HepG2 (cell line): ENCODE results near the gene KLF3. TPM values are rescaled to one million over a fixed set of nuclear protein-coding genes. Genes with fewer than 3 reads are reported as not detected.
A peak's percentile ranks its signal among the peaks of the same experiment; 100 is the strongest.

Source experiments
- ATAC-seq: fragments of 200-7000 bp; cut with Tn5 transposase; 3 replicates; pipeline ENCODE4 v1.9.1; 2020; ENCODE audit warnings: mild to moderate bottlenecking, moderate library complexity
- BruUV-seq: library from RNA; stranded (reverse); fragments of 400-500 nt; replicated peaks from 2 replicates; lab custom pipeline; 2021; lab: Mats Ljungman, UMichigan
- CTCF ChIA-PET: fragments of 300-600 bp; formaldehyde crosslinking; extraction: SDS; loops from one replicate; lab custom pipeline; 2021; ENCODE audit warnings: low total read pairs, inconsistent platforms, low intra/inter-chr PET ratio; lab: Yijun Ruan, JAX
- POLR2A ChIA-PET: fragments of 350-600 bp; sonication (Branson Sonifier 250); formaldehyde crosslinking; loops from one replicate; lab custom pipeline; 2020; ENCODE audit warnings: antibody characterized with exemption, inconsistent platforms; lab: Yijun Ruan, JAX
- DNase-seq: peaks from one replicate; pipeline ENCODE4 v3.0.0-alpha.2; 2015; ENCODE audit warnings: low spot score
- FAIRE-seq: peaks from 3 replicates; lab custom pipeline; 2011; peaks lifted over from hg19 to GRCh38; lab: Jason Lieb, UNC
- H2AFZ ChIP-seq: one replicate; pipeline ENCODE4 v1.6.1; 2011; ENCODE audit warnings: low read length, inconsistent platforms
- H3K27ac ChIP-seq: fragments of 300-600 bp; 3 replicates; pipeline ENCODE4 v1.8.0; 2011; ENCODE audit warnings: mixed run types, mild to moderate bottlenecking, mixed read lengths, low read length, inconsistent platforms; ENCODE audit not compliant: insufficient read depth; ENCODE audit errors: extremely low read length
- H3K27me3 ChIP-seq, 2 experiments: fragments of 200-600 bp in 1 of 2; 2 replicates in 1 of 2; 3 replicates in 1 of 2; pipeline versions ENCODE4 v1.6.0 to v1.8.0; 2011; ENCODE audit warnings: low read length in 2 of 2, mild to moderate bottlenecking in 2 of 2, moderate library complexity in 2 of 2, inconsistent platforms in 1 of 2; ENCODE audit not compliant: insufficient read depth in 2 of 2, control insufficient read depth in 1 of 2
- H3K36me3 ChIP-seq, 2 experiments: fragments of 200-600 bp in 1 of 2; replicated peaks in 1 of 2; 2 replicates in 1 of 2; 3 replicates in 1 of 2; pipeline versions ENCODE4 v1.5.1 to v1.8.0; 2011; ENCODE audit warnings: low read length in 2 of 2, inconsistent platforms in 1 of 2; ENCODE audit not compliant: insufficient read depth in 2 of 2, control insufficient read depth in 1 of 2
- H3K4me1 ChIP-seq: 2 replicates; pipeline ENCODE4 v1.5.1; 2012; ENCODE audit warnings: low read length, inconsistent platforms; ENCODE audit not compliant: insufficient read depth
- H3K4me2 ChIP-seq: 2 replicates; pipeline ENCODE4 v1.6.0; 2011; ENCODE audit warnings: low read depth, low read length, inconsistent platforms
- H3K4me3 ChIP-seq, 3 experiments: fragments of 200-600 bp in 1 of 3; sonication (generic), shearing (Covaris generic) in 1 of 3; replicated peaks in 1 of 3; 2 replicates each; pipeline ENCODE4 v1.5.1; 2011 to 2016; ENCODE audit warnings: low read length in 3 of 3, inconsistent platforms in 2 of 3, low read depth in 2 of 3, mild to moderate bottlenecking in 2 of 3, control low read depth in 1 of 3, mixed read lengths in 1 of 3; ENCODE audit not compliant: insufficient read depth in 1 of 3
- H3K79me2 ChIP-seq: one replicate; pipeline ENCODE4 v1.6.1; 2011; ENCODE audit warnings: low read length, inconsistent platforms; ENCODE audit not compliant: insufficient read depth
- H3K9ac ChIP-seq: 2 replicates; pipeline ENCODE4 v1.6.0; 2011; ENCODE audit warnings: mild to moderate bottlenecking, low read depth, low read length, inconsistent platforms; ENCODE audit not compliant: insufficient read depth
- H3K9me3 ChIP-seq: 2 replicates; pipeline ENCODE4 v1.5.1; 2012; ENCODE audit warnings: mild to moderate bottlenecking, low read length
- H4K20me1 ChIP-seq: 2 replicates; pipeline ENCODE4 v1.6.0; 2011; ENCODE audit warnings: inconsistent platforms, mild to moderate bottlenecking, low read length, moderate library complexity; ENCODE audit not compliant: insufficient read depth
- DNMT3B ChIP-seq: conservative IDR thresholded peaks from 2 replicates; pipeline ENCODE4 v1.6.1; 2016; ENCODE audit warnings: missing biosample characterization, control low read depth
- MYC ChIP-seq: sonication (generic); formaldehyde crosslinking; IDR thresholded peaks from 2 replicates; pipeline ENCODE4 v1.9.0; 2021; ENCODE audit warnings: missing genetic modification reagents, borderline replicate concordance
- NBN ChIP-seq: fragments of 450-650 bp; conservative IDR thresholded peaks from 2 replicates; pipeline ENCODE4 v1.6.1; 2017
- PBX2 ChIP-seq: IDR thresholded peaks from 2 replicates; pipeline ENCODE4 v1.6.1; 2016; ENCODE audit warnings: control low read depth
- ZBTB37 ChIP-seq: sonication (generic); formaldehyde crosslinking; IDR thresholded peaks from 2 replicates; pipeline ENCODE4 v1.4.0; 2020; ENCODE audit warnings: mild to moderate bottlenecking, missing genetic modification reagents
- WGBS: methylation state at CpG from one replicate; pipeline ENCODE4 v1.1.6; 2017; ENCODE audit warnings: low lambda C conversion rate; 5-methylcytosine and 5-hydroxymethylcytosine counted together
- in situ Hi-C: cut with HindIII; loops from 2 replicates; pipeline ENCODE4 v1.10.0; 2017; ENCODE audit warnings: low pct_unique_long_range_greater_than_20kb; ENCODE audit not compliant: extremely low pct_ligation_motif_present
- intact Hi-C: fragments of 100-400 bp; cut with micrococcal nuclease; formaldehyde crosslinking; loops from one replicate; pipeline ENCODE4 v1.10.0; 2022; ENCODE audit not compliant: unreplicated experiment
- polyA plus RNA-seq, 8 experiments: library from polyadenylated mRNA; depleted of rRNA in 3 of 8; stranded (reverse) in 7 of 8; unstranded in 1 of 8; fragments of >200 nt; fragmentation: Illumina TruSeq in 4 of 8; extraction: Trizol in 4 of 8; gene quantifications; 2 replicates each; pipeline versions ENCODE4 v1.2.1 to v1.2.3, GENCODE V29; 2011 to 2016; ENCODE audit warnings: low read depth in 4 of 8, missing spikeins in 1 of 8, mixed read lengths in 1 of 8; ENCODE audit not compliant: insufficient read depth in 1 of 8
- total RNA-seq, 5 experiments: library from RNA; depleted of rRNA; stranded (reverse); fragments of >200 nt; fragmentation: Illumina TruSeq; extraction: Trizol; gene quantifications; 2 replicates each; pipeline ENCODE4 v1.2.3, GENCODE V29; 2016; ENCODE audit warnings: low read depth in 1 of 5

KLF3 gene
- total and polyA plus RNA-seq, 2 of the 13 experiments (the other 11 are each of a cell fraction or from before 2014, with no cell fraction given), result 29.1 to 37.8 TPM

- ATAC-seq (no peak), DNase-seq (no peak), FAIRE-seq (no peak)
- peak overlapping the region; percentile 65; the same call in 1 of the 2 replicates for H3K4me2 ChIP-seq
- POLR2A ChIA-PET, result no interaction called here
- no peak overlapping the region for H3K27ac ChIP-seq
- H3K36me3 ChIP-seq, result no peaks in the 10 kb centered on the region
- H3K4me1 ChIP-seq, result peaks cover 53% of the 10 kb centered on the region
- CTCF ChIA-PET, result no interaction called here
- H3K79me2 ChIP-seq, result no peaks in the 10 kb centered on the region
- H2AFZ ChIP-seq, result no peak overlapping the region
- in situ Hi-C loops, result no loop called here
- peak overlapping the region in 1 of 3 experiments; percentile 29; a peak in 1 of 6 replicates for H3K4me3 ChIP-seq
- no peaks in the 10 kb centered on the region for H4K20me1 ChIP-seq
- TF ChIP-seq PBX2 (no peak), ZBTB37 (CRISPR knock-in tag) (no peak)
- TF ChIP-seq, all 625 proteins: peak for 0
- no peaks in the 10 kb centered on the region for H3K27me3 ChIP-seq
- 37% methylated on average over 2 of the region's 2 CpGs for WGBS
- intact Hi-C loops, result loop anchor here (1.0 kb wide), 1 partner anchor 35 kb away; no protein-coding TSS in a partner anchor
- BruUV-seq, result no TSS peak
- no peak overlapping the region for H3K9ac ChIP-seq
- H3K9me3 ChIP-seq, result no peaks in the 10 kb centered on the region
Measured at GRCh38 chr4:38620527-38621027, 43.4 kb upstream of the KLF3 start.

GRCh38 chr4:38621028-38621684 lies 42.8 kb upstream of the KLF3 start:
- peak overlapping the region in 2 of 3 experiments; percentile 11 to 29; a peak in 2 of 6 replicates for H3K4me3 ChIP-seq
- H3K27ac ChIP-seq, result no peak overlapping the region
- H3K4me2 ChIP-seq, result peak overlapping the region; percentile 65
- H3K27me3 ChIP-seq, result no peaks in the 10 kb centered on the region
- CTCF ChIA-PET, result no interaction called here
- H3K9ac ChIP-seq, result no peak overlapping the region
- DNase-seq, result peak; percentile 44
- in situ Hi-C loops, result no loop called here
- no peaks in the 10 kb centered on the region for H3K79me2 ChIP-seq
- peaks cover 47% of the 10 kb centered on the region for H3K4me1 ChIP-seq
- 0% methylated on average over 9 of the region's 9 CpGs for WGBS
- POLR2A ChIA-PET, result no interaction called here
- no peak overlapping the region for H2AFZ ChIP-seq
- H3K36me3 ChIP-seq, result no peaks in the 10 kb centered on the region
- intact Hi-C loops, result loop anchor here (1.0 kb wide), 1 partner anchor 36 kb away; no protein-coding TSS in a partner anchor
- BruUV-seq, result no TSS peak
- H4K20me1 ChIP-seq, result no peaks in the 10 kb centered on the region
- peak; percentile 64 for ATAC-seq
- peak; percentile 48 for FAIRE-seq
- H3K9me3 ChIP-seq, result no peaks in the 10 kb centered on the region
- no peak for TF ChIP-seq MYC (CRISPR knock-in tag)
- no peak for TF ChIP-seq NBN
- TF ChIP-seq DNMT3B (CRISPR knock-in tag), result no peak
